Activated CD8-positive, alpha-beta T cell treated with anti-CD3 and anti-CD28 coated beads for 36 hours (primary cell): ENCODE measurements around the gene MAJIN. TPM values are rescaled to one million over a fixed set of nuclear protein-coding genes. Genes with fewer than 3 reads are reported as not detected.

ENCODE experiments used
- ATAC-seq: fragments of 200-7000 bp; cut with Tn5 transposase; one replicate; pipeline ENCODE4 v1.10.0; 2021; ENCODE audit warnings: mild to moderate bottlenecking, moderate library complexity
- CTCF ChIA-PET: fragments of 350-600 bp; sonication (Branson Sonifier 250); formaldehyde crosslinking; loops from one replicate; lab custom pipeline; 2021; ENCODE audit warnings: antibody characterized with exemption; lab: Charles Lee
- POLR2A ChIA-PET: fragments of 350-600 bp; sonication (Branson Sonifier 250); formaldehyde crosslinking; loops from one replicate; lab custom pipeline; 2021; ENCODE audit warnings: antibody characterized with exemption; lab: Charles Lee
- DNase-seq: peaks from one replicate; pipeline ENCODE4 v3.0.0-alpha.2; 2020
- H3K27ac Mint-ChIP-seq: one replicate; pipeline ENCODE4 v1.8.0; 2021; ENCODE audit warnings: mild to moderate bottlenecking, mixed read lengths
- H3K27me3 Mint-ChIP-seq: one replicate; pipeline ENCODE4 v1.8.0; 2021; ENCODE audit warnings: mixed read lengths
- H3K36me3 Mint-ChIP-seq: one replicate; pipeline ENCODE4 v1.8.0; 2021; ENCODE audit warnings: low read depth, mixed read lengths
- H3K4me1 Mint-ChIP-seq: one replicate; pipeline ENCODE4 v1.8.0; 2021; ENCODE audit warnings: low read depth, mixed read lengths
- H3K4me3 Mint-ChIP-seq: one replicate; pipeline ENCODE4 v1.8.0; 2021; ENCODE audit warnings: mild to moderate bottlenecking, moderate library complexity, mixed read lengths
- H3K9me3 Mint-ChIP-seq: one replicate; pipeline ENCODE4 v1.8.0; 2021; ENCODE audit warnings: mixed read lengths
- CTCF ChIP-seq: fragments of 200-600 bp; IDR thresholded peaks from one replicate; pipeline ENCODE4 v1.8.0; 2022; ENCODE audit warnings: antibody characterized with exemption, mild to moderate bottlenecking
- intact Hi-C: fragments of 100-400 bp; cut with micrococcal nuclease; formaldehyde crosslinking; loops from one replicate; pipeline ENCODE4 v1.10.0; 2022
- total RNA-seq, 2 experiments: library from RNA; stranded (reverse); gene quantifications; one replicate each; pipeline ENCODE4 v1.2.3, GENCODE V29; 2021

The MAJIN gene
- total RNA-seq, 2 experiments from 2014 or later: not detected

GRCh38 chr11:64905516-64906313 lies 66.2 kb downstream of the MAJIN start:
- H3K4me1 Mint-ChIP-seq: peaks cover 4% of the 10 kb centered on the region
- no peaks in the 10 kb centered on the region for H3K9me3 Mint-ChIP-seq
- H3K27ac Mint-ChIP-seq: no peak overlapping the region
- peaks cover 6% of the 10 kb centered on the region for H3K36me3 Mint-ChIP-seq
- no peaks in the 10 kb centered on the region for H3K27me3 Mint-ChIP-seq
- intact Hi-C loops: no loop called here
- ATAC-seq: no peak
- TF ChIP-seq CTCF: no peak
- no peak for DNase-seq
- POLR2A ChIA-PET: no interaction called here
- CTCF ChIA-PET: interaction anchor here (1.4 kb wide), 1 partner anchor 12 kb away, joined by 8 read pairs; no protein-coding TSS in a partner anchor
- no peak overlapping the region for H3K4me3 Mint-ChIP-seq

GRCh38 chr11:64903291-64903833 lies 68.5 kb downstream of the MAJIN start:
- ATAC-seq (no peak), DNase-seq (no peak)
- Mint-ChIP-seq H3K4me1 (peaks cover 10% of the 10 kb centered on the region), H3K4me3 (no peak overlapping the region), H3K9me3 (no peaks in the 10 kb centered on the region), H3K27ac (no peak overlapping the region), H3K36me3 (peaks cover 8% of the 10 kb centered on the region), H3K27me3 (no peaks in the 10 kb centered on the region)
- ChIA-PET POLR2A (interaction anchor here (0.6 kb wide), 1 partner anchor 94 kb away, joined by 5 read pairs; no protein-coding TSS in a partner anchor), CTCF (no interaction called here)
- no peak for TF ChIP-seq CTCF
- intact Hi-C loops: no loop called here

GRCh38 chr11:64902102-64902900 lies 69.6 kb downstream of the MAJIN start:
- CTCF ChIA-PET: interaction anchor here (0.9 kb wide), 1 partner anchor 112 kb away, joined by 3 read pairs; the partner anchor contains the start of gene ARL2
- POLR2A ChIA-PET: interaction anchor here (1.0 to 1.1 kb wide), 2 partner anchors 22 to 196 kb away, joined by 4 read pairs; partner anchors contain the start of gene PPP2R5B

GRCh38 chr11:64900774-64901173 lies 71.1 kb downstream of the MAJIN start:
- ChIA-PET CTCF (interaction anchor here (29.9 kb wide), 1 partner anchor 44 kb away, joined by 1168 read pairs; the partner anchor contains the start of gene CDC42BPG), POLR2A (interaction anchor here (1.1 to 1.4 kb wide), 4 partner anchors 10 to 51 kb away, joined by 3 read pairs; no protein-coding TSS in a partner anchor)
- intact Hi-C loops: no loop called here
- Mint-ChIP-seq H3K27me3 (no peaks in the 10 kb centered on the region), H3K36me3 (peaks cover 10% of the 10 kb centered on the region), H3K9me3 (no peaks in the 10 kb centered on the region), H3K27ac (no peak overlapping the region), H3K4me3 (no peak overlapping the region), H3K4me1 (peaks cover 10% of the 10 kb centered on the region)
- ATAC-seq (no peak), DNase-seq (no peak)
- no peak for TF ChIP-seq CTCF

More at GRCh38 chr11:64902102-64902900, 69.6 kb downstream of the MAJIN start:
- no peak for DNase-seq
- Mint-ChIP-seq H3K27me3 (no peaks in the 10 kb centered on the region), H3K36me3 (peaks cover 8% of the 10 kb centered on the region), H3K9me3 (no peaks in the 10 kb centered on the region), H3K4me3 (no peak overlapping the region), H3K4me1 (peaks cover 10% of the 10 kb centered on the region), H3K27ac (no peak overlapping the region)
- ATAC-seq: no peak
- intact Hi-C loops: no loop called here
- TF ChIP-seq CTCF: no peak
